Measurements from ENCODE around the gene SNX32. TPM values are rescaled to one million over a fixed set of nuclear protein-coding genes. Genes with fewer than 3 reads are reported as not detected.

The SNX32 gene
- total RNA-seq = 1 to 10 TPM; 1.7 to 2.4 TPM

DNA sequence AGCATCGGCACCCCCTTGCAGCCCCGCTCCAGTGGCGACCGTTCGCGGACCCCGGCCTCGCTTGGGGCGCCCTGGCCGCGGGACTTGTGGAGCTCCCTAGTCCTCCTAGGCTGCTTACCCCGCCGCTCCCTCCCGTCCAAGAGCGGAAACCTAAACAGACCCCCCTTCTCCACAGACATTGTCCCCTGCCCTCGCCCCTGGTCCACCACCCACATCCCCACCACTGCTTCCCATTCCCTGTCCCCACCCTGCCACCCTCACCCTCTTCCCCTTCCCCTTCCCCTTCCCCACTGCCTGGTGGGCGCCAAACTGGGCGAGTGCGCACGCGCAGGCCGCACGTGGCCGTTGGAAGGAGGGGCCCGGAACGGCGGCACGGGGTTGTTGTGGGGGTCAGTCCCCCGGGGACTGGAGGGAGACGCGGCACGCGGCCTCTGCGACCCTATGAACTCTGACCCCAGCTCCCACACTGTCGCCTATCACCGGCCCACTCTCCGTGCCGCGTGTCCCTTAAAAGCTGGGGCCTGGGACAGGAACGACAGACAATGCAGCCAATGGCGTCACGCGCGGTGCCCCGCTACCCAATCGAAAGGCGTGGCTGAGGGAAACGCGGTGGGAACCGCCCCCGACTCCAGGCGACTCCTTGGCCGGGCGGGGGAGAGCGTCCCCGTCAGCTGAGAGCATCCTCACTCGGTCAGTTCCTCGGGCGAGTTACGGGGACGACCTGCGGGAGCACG, at the start of gene SNX32:
Gene SNX32 (plus strand): TSS at position 667 of the 734 bp plus-strand sequence. CDS start 103 bp downstream, outside the sequence.
- Mint-ChIP-seq H3K9me3 (ENCODE audit: low read depth) (no peaks in the 10 kb centered on the region), H3K36me3 (peaks cover 4% of the 10 kb centered on the region), H3K27ac (peak within 1 kb of the TSS; percentile 31), H3K27me3 (peaks cover 28% of the 10 kb centered on the region), H3K4me3 (no peak within 1 kb of the TSS), H3K4me1 (peaks cover 15% of the 10 kb centered on the region)
- DNase-seq (peak; percentile 97), ATAC-seq (peak; percentile 100)
- CTCF ChIA-PET = interaction anchor here (0.6 to 3.9 kb wide), 20 partner anchors 12 to 1615 kb away, joined by 3 to 24 read pairs (median 4); partner anchors contain the start of genes AP5B1, CFL1, FIBP and KAT5

DNA sequence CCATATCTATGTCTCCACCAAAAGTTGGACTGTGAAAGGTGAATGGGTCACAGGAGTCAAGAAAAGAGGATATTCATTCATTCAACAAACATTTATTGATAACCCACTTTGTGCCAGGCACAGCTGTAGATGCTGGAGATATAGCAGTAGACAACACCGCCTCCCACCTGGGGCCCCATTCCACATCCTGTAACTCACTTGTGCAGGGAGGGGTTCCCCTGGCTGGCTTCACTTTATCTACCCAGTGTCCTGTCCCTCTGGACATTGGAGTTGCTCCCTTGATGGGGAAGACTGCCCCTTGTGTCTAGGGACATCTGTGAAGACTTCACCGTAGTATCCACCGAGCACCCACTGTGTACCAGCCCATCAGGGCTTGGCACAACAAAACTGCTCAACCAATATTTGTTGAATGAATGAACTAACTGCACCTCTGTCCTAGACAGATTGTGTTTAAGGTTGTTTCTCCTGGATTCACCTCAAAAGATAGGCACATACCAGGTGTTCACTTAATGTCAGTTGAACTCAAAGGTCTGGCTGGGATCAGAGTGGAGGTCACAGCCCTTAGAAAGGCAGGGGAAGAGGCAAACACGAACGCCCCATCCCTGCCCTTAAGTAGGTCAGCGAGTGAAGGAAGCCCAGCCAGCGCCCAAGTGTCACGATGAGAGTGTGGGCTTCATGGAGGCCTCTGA, 48.3 kb upstream of the SNX32 start:
- H3K9me3 Mint-ChIP-seq (ENCODE audit: low read depth) = no peaks in the 10 kb centered on the region
- no peak overlapping the region for H3K4me3 Mint-ChIP-seq
- no peak overlapping the region for H3K27ac Mint-ChIP-seq
- DNase-seq (no peak), ATAC-seq (no peak)
- peaks cover 1% of the 10 kb centered on the region for H3K36me3 Mint-ChIP-seq
- H3K4me1 Mint-ChIP-seq = peaks cover 19% of the 10 kb centered on the region
- H3K27me3 Mint-ChIP-seq = peaks cover 52% of the 10 kb centered on the region
- CTCF ChIA-PET = interaction anchor here (1.4 to 3.4 kb wide), 4 partner anchors 9 to 73 kb away, joined by 3 to 19 read pairs (median 6); partner anchors contain the start of gene KAT5

DNA sequence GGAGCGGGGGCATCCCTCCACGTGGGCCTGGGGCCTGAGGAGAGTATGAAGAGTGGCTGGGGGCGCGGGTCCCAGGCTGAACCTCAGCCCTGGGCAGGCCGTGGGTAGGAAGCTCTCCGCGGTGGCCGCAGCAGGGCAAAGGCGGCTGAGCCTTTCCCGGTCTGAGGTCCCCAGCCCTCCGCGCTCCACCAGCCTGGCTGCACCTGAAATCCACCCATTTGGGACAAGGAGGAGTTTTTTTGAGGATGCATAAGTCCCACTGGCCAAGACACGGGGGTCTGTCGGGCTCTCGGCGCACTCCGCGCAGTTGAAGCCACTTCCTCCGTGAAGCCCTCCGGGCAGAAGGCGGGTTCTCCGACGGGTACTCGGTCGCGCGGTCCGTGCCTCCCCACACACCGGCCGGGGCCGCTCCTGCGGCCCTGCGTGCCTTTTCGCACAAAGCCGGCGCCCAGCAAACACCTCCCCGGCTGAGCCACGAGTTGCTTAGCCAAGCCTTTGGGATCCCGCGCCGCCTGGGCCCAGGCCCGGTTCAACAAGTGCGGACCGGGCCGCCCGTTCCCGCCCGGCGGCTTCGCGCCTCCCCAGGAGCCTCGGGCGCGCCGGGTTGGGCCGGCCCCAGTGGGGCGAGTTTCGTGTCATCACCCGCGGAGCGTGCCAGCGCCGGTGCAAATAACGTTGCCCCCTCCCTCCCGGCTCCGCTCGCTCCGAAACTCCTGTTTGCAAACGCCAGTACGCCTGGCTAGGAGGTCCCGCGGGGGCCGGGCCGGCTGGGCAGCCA, 47.6 kb upstream of the SNX32 start:
- CTCF ChIA-PET = interaction anchor here (1.4 to 1.5 kb wide), 2 partner anchors 10 to 31 kb away, joined by 3 to 4 read pairs; no protein-coding TSS in a partner anchor
- ATAC-seq = peak; percentile 8
- Mint-ChIP-seq H3K9me3 (ENCODE audit: low read depth) (no peaks in the 10 kb centered on the region), H3K36me3 (peaks cover 1% of the 10 kb centered on the region), H3K27me3 (peaks cover 58% of the 10 kb centered on the region), H3K27ac (no peak overlapping the region), H3K4me3 (no peak overlapping the region), H3K4me1 (peaks cover 19% of the 10 kb centered on the region)
- no peak for DNase-seq

DNA sequence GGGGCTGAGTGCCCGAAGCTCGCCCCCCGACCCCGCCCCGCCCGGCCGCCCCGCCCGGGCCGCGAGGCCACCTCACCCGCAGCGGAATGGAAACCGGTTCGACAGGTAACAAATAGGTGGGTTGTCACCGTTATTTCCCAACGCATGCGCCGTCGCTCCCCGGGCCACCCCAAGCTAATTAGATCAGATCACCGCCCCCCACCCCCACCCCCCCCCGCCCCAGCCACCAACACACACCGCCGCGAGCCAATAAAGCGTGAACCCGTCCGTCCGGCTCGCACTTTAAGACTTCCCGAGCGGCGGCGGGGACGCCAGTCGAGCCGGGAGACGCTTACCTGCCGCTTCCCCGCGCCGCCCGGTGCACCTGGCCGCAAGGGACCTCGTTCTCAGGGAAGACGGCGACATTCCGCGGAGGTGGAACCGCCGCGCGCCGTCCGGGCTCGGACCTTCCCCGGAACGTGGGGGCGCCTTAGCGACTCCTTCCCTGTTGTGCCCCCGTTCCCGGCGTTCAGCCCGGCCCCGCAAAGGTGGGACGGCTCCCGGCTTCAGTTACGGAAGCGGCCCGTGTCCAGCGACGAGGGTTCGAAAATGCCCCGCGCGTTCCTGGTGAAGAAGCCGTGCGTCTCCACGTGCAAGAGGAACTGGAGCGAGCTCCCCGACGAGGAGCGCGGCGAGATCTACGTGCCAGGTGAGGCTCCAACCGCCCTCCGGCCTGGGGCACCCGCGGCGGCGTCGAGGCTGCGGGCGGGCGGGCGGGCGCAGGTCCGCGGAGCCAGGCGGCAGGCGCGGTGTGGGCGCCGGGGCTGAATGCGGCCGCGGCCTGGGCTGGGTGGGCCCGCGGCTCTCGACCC, 46.8 kb upstream of the SNX32 start, which contains the start of gene OVOL1:
Gene OVOL1 (plus strand): TSS at position 278 of the 851 bp plus-strand sequence. CDS start 311 bp downstream, at position 589.
- DNase-seq (no peak), ATAC-seq (no peak)
- Mint-ChIP-seq H3K36me3 (peaks cover 1% of the 10 kb centered on the region), H3K9me3 (ENCODE audit: low read depth) (no peaks in the 10 kb centered on the region), H3K4me3 (peak within 1 kb of the TSS; percentile 19), H3K27me3 (peaks cover 58% of the 10 kb centered on the region), H3K27ac (no peak within 1 kb of the TSS), H3K4me1 (peaks cover 25% of the 10 kb centered on the region)
- CTCF ChIA-PET = interaction anchor here (1.5 to 6.8 kb wide), 2 partner anchors 7 to 30 kb away, joined by 4 to 67 read pairs; partner anchors contain the start of gene AP5B1

GRCh38 chr11:65787649-65788622, 45.8 kb upstream of the SNX32 start:
- no peak for ATAC-seq
- Mint-ChIP-seq H3K27ac (no peak overlapping the region), H3K9me3 (ENCODE audit: low read depth) (no peaks in the 10 kb centered on the region), H3K36me3 (peaks cover 1% of the 10 kb centered on the region), H3K27me3 (peaks cover 55% of the 10 kb centered on the region), H3K4me3 (no peak overlapping the region), H3K4me1 (peaks cover 29% of the 10 kb centered on the region)
- CTCF ChIA-PET = interaction anchor here (0.9 to 6.8 kb wide), 5 partner anchors 8 to 77 kb away, joined by 3 to 67 read pairs (median 4); partner anchors contain the start of gene AP5B1
- DNase-seq = no peak

DNA sequence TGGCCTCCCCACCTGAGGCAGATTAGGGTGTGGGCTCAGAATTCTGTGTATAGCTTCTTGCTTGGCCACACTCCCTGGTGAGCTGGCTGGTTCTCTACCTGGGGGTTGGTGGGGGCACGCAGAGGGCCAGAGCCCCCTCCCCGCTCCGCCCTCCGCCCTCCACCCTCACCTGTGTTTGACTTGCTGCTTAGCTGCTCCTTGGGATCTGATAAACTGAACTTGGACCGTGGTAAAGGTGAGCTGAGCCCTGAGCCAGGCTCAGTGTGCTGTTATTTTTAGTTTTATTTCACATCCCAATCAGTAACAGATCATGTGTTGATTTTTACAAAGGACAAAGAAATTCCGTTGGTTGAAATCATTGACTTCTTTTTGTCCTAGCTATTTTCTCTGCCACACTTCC, 44.9 kb upstream of the SNX32 start:
- DNase-seq (no peak), ATAC-seq (no peak)
- Mint-ChIP-seq H3K36me3 (peaks cover 1% of the 10 kb centered on the region), H3K4me3 (no peak overlapping the region), H3K27ac (no peak overlapping the region), H3K9me3 (ENCODE audit: low read depth) (no peaks in the 10 kb centered on the region), H3K27me3 (peaks cover 51% of the 10 kb centered on the region), H3K4me1 (peaks cover 26% of the 10 kb centered on the region)
- CTCF ChIA-PET = interaction anchor here (1.5 to 6.8 kb wide), 4 partner anchors 9 to 83 kb away, joined by 3 to 67 read pairs (median 20); partner anchors contain the start of gene AP5B1

DNA sequence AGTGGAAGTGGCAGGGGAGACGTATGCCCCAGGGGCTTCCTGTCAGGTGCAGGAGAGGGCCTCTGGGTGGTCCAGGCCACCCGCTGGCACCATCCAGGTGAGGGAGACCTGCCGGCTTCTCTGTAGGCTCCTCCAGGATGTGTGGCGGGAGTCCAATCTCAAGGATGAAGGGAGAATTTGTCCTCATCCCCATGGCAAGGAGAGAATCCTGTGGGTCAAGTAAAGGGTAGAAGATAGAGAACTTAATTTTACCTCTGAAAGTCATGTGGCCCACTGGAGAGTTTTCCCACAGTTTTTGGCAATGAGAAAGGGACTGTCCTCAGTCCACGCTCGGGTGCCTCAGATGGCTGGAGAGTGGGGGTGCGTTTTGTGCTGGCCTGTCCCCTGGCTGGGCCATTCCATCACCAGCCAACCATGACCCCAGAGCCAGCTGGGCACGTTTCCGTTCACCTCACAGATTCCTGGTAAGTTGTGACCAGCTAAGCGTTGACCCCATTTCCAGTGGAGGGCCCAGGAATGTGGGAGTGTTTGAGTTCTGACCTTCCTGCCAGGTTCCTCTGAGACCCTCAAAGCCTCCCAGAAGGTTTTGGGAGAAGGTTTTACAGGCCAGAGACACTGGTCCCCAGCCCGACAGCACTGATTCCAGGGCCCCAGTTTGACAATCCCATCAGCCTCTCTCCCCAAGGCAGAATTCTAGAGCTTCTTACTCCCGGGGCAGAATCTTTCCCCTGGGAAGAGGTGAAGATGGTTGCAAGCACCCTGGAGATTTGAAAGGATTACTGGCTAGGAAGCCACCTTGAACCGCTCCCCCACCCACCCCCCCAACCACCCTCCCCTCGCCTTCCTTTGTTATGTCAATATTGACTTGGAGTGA, 44.3 kb upstream of the SNX32 start:
- no peak for DNase-seq
- ATAC-seq = no peak
- Mint-ChIP-seq H3K27ac (no peak overlapping the region), H3K9me3 (ENCODE audit: low read depth) (no peaks in the 10 kb centered on the region), H3K36me3 (peaks cover 1% of the 10 kb centered on the region), H3K4me3 (no peak overlapping the region), H3K4me1 (peaks cover 26% of the 10 kb centered on the region), H3K27me3 (peaks cover 45% of the 10 kb centered on the region)
- CTCF ChIA-PET = interaction anchor here (1.5 to 6.8 kb wide), 4 partner anchors 10 to 84 kb away, joined by 3 to 67 read pairs (median 20); partner anchors contain the start of gene AP5B1

DNA sequence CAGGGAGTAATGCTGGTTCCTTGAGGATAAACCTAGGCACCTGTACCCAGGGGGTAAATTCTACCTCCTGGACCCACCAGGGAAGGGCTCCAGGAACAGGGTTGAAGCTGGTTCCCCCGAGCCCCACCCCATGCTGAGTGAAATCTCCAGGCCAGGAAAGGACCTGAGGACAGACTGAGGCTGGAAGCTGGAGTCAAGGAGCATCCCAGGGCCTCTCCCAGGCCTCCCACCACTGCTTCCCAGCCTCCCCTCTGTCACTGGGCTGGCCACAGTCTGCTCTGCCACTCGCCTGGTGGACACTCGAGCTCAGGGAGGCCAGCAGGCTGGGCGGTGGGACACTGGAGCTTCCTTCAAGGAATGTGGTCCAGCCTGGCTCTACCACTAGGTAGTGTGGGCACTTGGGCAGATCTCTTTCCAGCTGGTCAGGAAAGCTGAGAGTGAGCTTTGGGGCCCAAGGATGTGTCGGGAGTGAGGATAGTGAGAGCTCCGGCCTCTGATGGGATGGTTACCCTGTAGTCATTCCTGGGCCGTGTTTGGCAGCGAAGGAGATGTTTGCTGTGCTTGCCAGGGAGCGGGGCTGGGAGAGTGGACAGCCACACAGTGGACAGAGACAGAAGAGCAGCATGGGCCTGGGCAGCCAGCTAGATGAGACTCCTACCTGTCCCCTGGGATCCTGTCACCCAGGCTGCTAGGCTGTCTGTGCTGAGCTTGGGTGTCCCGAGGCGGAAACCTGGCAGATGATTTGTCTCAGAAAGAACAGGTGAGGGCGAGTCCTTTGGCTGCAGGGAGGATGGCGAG, 43.5 kb upstream of the SNX32 start:
- DNase-seq (no peak), ATAC-seq (no peak)
- peaks cover 42% of the 10 kb centered on the region for H3K27me3 Mint-ChIP-seq
- no peak overlapping the region for H3K27ac Mint-ChIP-seq
- H3K4me1 Mint-ChIP-seq = peaks cover 23% of the 10 kb centered on the region
- CTCF ChIA-PET = interaction anchor here (0.8 to 6.8 kb wide), 6 partner anchors 11 to 98 kb away, joined by 3 to 67 read pairs (median 4); partner anchors contain the start of genes AP5B1 and FIBP
- H3K36me3 Mint-ChIP-seq = peaks cover 1% of the 10 kb centered on the region
- H3K4me3 Mint-ChIP-seq = no peak overlapping the region
- H3K9me3 Mint-ChIP-seq (ENCODE audit: low read depth) = no peaks in the 10 kb centered on the region

GRCh38 chr11:65790902-65791650, 42.7 kb upstream of the SNX32 start:
- Mint-ChIP-seq H3K36me3 (peaks cover 1% of the 10 kb centered on the region), H3K9me3 (ENCODE audit: low read depth) (no peaks in the 10 kb centered on the region), H3K4me1 (peaks cover 19% of the 10 kb centered on the region), H3K27me3 (peaks cover 36% of the 10 kb centered on the region), H3K4me3 (no peak overlapping the region), H3K27ac (peak overlapping the region; percentile 73)
- CTCF ChIA-PET = interaction anchor here (0.8 to 6.8 kb wide), 8 partner anchors 11 to 97 kb away, joined by 3 to 67 read pairs (median 8); partner anchors contain the start of genes AP5B1, FIBP and KAT5
- DNase-seq (no peak), ATAC-seq (peak; percentile 4)
